HG03159 (cell line): ENCODE measurements around the gene PSPH.

Experiments used
- ATAC-seq: cut with Tn5 transposase; IDR thresholded peaks from one replicate; pipeline ENCODE4 v1.9.1; 2021; ENCODE audit warnings: mild to moderate bottlenecking, moderate library complexity; ENCODE audit not compliant: unreplicated experiment

Gene PSPH

DNA sequence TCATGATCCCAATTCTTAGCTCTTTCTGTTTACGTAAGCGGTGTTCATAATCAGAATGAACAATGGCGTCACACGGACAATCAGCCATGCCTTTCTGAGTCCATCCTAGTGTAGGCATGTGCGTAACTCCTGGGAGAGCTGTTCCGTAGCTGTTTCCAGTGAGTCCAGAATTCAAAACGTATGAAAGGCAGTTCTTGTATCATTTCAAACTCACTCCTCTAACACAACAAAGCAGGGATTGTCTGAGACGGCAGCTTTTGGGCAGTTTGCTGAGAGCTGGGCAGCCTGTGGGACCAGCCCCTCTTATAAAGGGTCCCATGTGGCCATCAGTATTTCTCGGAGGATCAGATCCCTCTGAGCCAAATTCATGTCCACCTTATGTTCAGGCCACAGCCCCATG lies 43.4 kb downstream of the PSPH start:
- no peak for ATAC-seq

DNA sequence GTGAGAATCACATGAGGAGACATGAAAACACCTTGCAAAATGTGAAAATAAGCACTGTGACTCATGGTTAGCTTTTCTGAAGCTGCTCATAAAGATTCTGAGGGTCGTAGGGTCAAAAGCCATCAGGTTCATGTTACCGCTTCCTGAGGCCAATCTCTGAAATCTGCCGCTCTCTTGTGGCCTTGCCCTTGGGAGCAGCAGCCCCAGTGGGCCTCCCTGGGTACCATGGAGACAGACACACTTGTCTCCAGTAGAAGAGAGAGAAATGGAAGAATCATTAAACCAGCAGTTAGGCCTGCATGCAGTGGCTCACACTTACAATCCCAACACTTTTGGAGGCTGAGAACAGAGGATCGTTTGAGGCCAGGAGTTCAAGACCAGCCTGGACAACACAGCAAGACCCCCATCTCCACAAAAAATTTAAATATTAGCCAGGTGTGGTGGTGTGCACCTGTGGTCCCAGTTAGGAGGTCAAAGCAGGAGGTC lies 44.0 kb downstream of the PSPH start:
- ATAC-seq: no peak

DNA sequence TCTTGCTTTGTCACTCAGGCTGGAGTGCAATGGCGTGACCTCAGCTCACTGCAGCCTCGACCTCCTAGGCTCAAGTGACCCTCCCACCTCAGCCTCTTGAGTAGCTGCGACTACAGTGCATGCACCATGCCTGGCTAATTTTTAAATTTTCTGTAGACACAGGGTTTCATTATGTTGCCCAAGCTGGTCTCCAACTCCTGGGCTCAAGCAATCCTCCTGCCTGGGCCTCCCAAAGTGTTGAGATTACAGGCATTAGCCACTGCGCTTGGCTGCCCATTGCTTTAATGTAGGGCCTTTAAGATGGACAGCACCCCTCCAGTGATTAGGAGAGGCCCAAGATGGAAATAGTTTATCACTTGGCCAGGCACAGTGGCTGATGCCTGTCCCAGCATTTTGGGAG lies 47.5 kb downstream of the PSPH start:
- ATAC-seq: no peak

DNA sequence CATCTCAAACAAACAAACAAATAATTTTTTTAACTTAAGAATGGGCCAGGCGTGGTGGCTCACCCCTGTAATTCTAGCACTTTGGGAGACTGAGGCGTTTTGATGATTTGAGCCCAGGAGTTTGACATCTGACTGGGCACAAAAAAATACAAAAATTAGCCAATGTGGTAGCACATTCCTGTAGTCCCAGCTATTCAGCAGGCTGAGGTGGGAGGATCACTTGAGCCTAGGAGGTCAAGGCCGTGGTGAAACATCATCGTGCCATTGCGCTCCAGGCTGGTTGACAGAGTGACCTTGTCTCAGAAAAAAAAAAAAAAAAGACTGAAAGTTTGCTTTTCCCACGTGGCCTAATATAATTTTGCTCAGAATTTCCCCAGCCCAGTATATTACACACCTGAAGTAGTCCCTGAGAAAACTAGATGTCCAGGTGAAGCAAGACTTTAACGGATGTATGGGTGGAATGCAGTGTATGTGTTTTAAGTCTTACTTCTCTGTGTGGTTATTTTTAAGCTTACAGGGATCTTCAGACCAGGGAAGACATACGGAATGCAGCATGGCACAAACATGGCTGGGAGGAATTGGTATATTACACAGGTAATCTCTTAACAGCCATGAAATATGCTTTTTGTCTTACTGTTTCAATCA lies 54.3 kb downstream of the PSPH start:
- no peak for ATAC-seq

DNA sequence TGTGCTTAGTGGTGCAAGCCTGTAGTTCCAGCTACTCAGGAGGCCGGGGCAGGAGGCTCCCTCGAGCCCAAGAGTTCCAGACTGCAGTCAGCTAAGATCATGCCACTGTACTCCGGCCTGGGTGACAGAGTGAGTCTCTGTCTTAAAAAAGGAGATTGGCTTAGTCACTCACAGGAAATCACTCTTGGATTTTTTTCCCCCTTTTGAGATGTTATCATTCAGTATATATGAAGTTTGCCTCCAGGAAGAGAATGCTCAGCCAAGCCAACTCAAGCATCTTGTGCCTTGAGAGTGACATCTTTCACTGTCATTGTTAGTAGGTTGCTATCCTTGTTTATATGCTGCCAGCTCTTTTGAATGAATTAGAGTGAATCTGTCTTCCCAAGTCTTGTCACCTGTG lies 58.9 kb downstream of the PSPH start:
- ATAC-seq: no peak

DNA sequence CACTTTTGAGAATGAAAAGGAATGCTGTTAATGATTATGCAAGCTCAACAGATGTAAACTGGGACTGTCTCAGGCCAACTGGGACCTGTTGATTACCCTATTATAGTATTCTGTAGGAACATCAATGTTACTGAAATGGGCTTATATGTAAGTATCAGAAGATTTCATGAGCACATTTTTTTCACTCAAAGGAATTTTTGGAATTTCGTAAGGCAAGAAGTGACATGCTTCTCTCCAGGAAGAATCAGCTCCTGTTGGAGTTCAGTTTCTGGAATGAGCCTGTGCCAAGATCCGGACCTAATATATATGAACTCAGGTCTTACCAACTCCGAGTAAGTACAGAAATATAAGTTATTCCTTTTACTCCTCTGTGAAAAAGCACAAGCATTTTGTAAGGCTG lies 67.7 kb downstream of the PSPH start:
- no peak for ATAC-seq

DNA sequence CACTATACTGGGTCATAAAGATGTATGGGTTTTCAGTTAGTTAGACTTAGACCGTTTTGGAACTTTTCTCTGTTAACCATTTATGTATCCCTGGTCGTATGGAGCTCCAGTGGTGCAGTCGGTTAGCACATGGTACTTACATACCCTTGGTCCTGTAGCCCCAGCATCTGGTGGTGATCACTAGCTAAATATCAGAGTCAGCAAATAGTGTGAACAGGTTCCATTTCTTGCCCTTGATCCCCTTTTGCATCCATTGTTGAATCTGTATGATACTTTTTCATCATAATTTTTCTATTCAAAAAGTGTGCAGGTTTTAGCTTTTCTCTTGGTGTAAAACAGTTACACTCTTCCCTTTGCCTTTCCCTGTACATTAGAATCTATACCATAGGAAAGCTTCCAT lies 71.0 kb downstream of the PSPH start:
- no peak for ATAC-seq

DNA sequence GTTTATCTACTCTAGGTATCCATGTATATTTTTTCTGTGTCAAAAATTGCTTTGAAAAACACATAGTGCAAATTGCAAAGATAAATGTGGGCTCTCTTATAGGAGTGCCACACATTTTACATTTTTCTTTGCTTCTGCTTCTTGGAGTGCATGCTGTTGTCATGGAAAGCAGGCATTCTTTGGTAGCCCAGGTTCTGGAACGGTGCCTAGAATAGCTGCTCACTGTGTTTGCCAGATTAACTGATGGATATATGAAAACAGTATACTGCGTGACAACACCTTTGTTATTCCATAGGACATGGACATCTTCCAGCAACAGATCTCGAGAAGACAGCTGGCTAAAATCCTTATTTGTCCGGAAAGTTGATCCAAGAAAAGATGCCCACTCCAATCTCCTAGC lies 73.4 kb downstream of the PSPH start:
- ATAC-seq: no peak

DNA sequence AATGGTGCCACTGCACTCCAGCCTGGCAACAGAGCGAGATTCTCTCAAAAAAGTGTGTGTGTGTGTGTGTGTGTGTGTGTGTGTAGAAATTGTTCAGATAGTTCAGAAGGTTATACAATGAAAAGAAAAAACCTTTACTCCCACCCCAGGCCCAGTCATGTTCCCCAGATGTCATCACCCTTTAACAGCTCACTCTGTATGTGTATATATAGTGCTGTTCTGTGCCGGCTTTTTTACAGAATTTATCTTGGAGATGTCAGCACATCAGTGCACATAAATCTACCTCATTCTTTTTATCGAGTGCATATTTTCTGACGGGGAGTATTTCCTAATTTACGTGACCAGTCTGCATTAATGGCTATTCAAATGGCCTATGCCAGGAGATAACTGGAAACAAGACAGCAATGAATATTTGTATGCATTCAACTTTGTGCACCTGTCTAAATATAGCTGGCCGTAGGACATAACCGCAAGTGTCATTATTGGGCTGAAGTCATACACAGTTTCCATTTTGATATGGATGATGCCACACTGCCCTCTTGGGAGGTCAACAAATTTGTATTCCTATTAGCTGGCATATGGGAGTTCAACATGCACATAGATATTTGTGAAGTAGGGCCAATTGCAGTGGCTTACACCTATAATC lies 75.1 kb downstream of the PSPH start:
- no peak for ATAC-seq

DNA sequence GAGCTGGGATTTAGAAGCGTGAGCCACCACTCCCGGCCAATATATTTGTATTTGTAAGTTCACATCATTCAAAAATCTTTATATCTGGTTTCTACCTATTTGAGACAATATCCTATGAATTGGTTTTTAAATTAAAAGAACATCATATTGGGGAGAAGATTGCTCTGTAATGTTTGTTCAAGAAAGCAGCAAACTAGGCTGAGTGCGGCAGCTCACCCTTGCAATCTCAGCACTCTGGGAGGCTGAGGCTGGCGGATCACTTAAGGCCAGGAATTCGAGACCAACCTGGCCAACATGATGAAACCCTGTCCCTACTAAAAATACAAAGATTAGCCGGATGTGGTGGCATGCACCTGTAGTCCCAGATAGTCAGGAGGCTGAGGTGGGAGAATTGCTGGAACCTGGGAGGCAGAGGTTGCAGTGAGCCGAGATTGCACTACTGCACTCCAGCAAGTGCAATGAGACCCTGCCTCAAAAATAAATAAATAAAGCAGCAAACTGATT lies 77.4 kb downstream of the PSPH start:
- no peak for ATAC-seq

DNA sequence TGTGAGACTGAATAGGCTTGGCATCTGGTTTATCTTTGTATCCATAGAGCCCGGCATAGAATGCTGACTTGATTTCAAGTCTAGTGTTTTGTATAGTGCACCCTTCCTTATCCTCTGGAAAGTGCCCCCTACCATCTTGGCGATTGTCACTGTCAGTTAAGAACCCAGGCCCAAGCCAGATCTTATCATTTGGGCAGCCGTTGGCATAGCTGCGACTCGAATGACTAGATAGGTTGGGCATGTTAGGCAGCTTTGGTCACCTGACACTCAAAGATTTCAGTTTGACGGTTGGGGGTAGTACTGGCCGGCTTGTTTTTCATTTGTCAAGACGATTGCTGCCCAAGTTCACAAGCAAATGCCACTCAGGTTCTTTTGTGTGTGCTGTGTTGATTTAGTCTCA lies 80.3 kb downstream of the PSPH start:
- no peak for ATAC-seq

DNA sequence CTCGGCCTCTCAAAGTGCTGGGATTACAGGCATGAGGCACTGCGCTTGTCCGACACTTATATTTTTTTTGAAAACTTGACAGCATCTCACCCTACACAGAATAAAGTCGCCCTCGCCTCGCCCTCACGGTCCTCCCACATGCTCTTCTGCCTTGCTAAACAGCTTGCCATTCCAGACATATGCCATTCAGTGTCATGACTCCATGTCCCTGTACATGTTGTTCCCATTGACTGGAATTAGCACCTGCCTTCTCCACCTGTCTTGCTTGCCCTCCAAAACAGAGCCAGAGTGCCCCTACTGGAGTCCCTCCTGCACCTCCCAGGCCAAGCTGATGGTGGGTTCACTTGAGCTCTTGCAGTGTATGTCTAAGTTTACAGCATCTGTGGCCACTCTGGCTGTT lies 80.7 kb downstream of the PSPH start:
- no peak for ATAC-seq

DNA sequence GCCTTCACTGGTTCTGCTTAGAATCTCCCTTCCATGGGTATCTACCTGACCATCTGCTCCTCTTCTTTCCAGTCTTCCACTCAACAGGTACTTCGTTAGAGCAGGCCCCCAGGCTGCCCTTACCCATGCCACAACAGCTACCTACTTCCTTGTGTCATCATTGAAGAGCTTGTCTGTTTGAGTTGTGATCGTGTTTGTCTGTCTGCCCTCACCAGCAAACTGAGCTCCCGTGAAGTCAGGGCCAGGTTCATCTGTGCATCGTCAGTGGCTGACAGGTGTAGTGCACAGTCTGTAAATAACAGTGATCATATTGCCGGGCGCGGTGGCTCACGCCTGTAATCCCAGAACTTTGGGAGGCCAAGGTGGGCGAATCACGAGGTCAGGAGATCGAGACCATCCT lies 81.9 kb downstream of the PSPH start:
- no peak for ATAC-seq

DNA sequence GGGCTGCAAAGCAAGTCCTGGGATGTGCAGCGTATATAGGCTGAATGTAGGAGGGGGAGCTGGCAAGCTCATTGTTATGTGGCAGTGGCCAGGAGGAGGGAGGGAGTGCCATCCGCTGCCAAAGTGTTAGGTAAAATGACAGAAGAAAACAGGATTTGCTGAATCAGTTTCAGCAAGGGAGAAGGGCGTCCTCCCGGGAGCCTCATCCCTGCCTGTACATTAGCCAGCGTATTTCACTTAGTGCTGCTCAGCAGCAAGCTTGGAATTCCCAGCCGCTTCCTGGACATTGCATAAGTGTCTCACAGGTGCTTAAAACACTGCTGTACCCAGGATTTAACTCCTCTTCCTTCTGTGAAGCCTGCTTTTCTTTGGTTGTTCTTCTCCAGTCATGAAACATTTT lies 84.4 kb downstream of the PSPH start:
- no peak for ATAC-seq

DNA sequence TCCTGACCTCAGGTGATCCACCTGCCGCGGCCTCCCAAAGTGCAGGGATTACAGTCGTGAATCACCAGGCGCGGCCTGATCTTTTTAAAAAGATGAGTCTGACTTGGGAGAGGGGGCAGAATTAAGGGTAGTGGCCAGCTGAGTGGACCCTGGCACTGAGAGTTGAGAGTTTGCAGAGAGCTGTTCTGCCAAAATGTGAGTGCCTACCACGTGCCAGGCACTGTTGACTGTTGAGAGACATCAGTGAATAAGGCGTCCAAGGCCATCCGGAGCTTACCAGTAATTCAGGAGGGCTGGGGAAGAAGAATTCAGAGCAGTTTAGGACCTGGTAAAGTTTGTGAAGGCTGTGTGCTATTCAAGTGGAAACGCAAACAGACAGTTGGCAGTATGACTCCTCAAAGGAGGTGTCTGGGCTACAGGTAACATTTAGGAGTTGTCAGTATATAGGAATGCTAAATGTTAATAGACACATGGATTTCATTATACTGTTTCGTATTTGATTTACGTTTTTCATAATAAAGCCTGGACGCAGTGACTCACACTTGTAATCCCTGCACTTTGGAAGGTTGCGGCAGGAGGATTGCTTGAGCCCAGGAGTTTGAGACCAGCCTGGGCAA lies 85.3 kb downstream of the PSPH start:
- ATAC-seq: no peak

DNA sequence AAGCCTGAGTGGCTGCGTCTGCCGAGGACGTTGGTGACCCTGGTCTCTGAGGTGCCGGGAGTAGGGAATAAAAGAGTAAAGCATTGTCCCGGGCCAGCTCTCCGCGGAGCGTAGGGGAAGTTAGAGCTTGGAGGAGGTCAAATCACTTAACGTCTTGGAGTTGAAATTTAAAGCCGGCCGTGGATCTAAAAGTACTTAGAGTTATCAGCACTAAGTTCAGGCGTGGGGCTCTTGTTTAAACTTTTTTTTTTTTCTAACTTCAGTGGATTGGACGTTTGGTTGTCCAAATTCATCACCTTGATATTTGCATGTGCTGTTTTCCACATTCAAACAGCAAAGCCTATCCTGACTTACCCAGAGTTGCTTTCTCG lies 86.2 kb downstream of the PSPH start:
- ATAC-seq: no peak

DNA sequence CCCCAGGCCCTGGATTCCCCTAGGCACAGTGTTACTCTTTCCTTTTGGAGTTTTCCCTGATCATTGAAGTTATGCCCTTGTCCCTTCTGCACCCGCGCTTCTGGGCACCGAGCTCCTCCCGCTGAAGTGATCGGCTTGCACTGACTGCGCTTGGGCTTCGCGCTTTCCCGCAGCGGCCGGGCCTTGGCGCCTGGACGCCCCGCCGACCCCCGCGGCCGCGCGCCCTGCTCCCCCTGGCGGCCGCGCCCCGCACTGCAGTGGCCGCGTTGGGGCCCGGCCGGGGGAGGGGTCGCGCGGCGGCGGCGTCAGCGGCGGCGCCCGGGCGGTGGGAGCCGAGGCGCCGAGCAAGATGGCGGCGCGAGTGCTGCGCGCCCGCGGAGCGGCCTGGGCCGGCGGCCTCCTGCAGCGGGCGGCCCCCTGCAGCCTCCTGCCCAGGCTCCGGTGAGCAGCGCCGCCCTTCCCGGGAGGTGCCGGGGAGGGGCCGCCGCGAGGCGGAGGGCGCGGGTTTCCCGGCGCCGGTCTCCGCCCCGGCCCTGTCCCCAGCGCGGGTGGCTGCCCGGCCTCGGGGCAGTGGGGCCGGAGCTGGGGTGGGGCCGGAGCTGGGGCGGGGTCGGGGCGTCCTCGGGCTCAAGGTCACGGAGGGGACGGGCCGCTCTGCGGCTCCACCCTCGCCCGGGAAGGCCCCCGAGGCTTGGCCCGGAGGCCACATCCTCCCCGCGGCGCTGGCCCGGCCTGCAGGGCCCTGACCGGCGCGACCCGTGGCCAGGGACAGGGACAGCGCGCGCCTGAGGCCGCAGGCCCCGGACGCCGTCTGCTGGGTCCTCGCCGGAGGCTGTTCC lies 86.8 kb downstream of the PSPH start, which contains the start of gene NIPSNAP2:
NIPSNAP2 (plus strand) TSS at position 325 of the 839 bp plus-strand sequence; CDS start at position 350, 25 bp downstream.
- ATAC-seq: peak; percentile 80

DNA sequence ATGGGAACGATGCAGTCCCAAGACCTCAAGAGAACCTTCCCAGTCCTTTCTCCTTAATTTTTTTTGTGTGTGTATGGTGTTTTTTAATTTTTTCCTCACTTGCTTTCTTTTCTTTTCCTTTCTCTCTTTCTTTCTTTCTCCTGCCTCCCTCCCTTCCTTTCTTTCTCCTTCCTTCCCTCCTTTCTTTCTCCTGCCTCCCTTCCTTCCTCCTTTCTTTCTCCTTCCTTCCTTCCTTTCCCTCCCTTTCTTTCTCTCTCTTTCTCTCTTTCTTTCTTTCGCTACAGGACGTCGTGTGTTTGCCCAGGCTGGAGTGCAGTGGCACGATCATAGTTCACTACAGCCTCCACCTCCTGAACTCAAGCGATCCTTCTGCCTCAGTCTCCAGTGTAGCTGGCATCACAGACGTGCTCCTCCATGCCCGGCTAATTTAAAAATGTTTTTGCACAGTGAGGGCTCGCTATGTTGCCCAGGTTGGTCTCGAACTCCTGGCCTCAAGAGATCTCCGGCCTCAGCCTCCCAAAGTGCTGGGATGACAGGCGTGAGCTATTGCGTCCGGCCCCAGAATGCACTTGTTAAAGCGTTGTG lies 87.6 kb downstream of the PSPH start:
- ATAC-seq: no peak

DNA sequence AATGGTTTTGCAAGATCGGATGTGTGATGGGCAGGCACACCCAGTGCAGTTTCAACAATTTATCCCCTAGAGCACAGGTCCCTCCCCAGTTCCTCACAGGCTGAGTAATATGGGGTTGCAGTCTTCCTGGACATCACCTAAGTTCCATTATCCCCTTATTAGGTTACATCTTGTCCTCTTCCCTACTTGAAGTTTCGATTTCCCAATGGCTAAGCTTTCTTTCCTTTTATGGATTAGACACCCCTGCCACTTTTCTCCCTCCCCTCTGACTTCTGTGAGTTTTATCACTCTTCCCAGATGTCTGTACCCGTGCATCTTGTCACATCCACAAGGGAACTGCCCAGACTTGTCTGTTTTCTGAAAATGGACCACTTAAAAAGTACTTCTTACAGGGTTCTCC lies 89.2 kb downstream of the PSPH start:
- no peak for ATAC-seq
